HG02623 (cell line): Measurements from ENCODE around the gene FEN1.

Experiments
- ATAC-seq: cut with Tn5 transposase; IDR thresholded peaks from one replicate; pipeline ENCODE4 v1.9.1; 2021; ENCODE audit warnings: moderate library complexity; ENCODE audit not compliant: unreplicated experiment

FEN1 gene

DNA sequence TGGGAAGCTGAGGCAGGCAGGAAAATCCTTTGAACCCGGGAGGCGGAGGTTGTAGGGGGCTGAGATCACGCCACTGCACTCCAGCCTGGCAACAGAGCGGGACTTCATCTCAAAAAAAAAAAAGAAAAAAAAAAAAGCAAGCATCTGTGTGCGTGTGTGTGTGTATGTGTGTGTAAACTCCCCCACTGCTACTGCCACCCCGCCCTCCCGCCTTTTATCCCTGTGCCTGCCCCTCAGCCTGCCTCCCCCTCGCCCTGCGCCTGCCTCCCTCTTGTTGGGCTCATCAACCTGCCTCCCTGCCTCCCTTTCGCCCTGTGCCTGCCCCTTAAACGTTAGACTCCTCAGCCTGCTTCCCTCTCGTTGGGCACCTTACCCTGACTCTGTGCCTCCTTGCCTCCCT, 18.3 kb upstream of the FEN1 start:
- ATAC-seq = no peak

DNA sequence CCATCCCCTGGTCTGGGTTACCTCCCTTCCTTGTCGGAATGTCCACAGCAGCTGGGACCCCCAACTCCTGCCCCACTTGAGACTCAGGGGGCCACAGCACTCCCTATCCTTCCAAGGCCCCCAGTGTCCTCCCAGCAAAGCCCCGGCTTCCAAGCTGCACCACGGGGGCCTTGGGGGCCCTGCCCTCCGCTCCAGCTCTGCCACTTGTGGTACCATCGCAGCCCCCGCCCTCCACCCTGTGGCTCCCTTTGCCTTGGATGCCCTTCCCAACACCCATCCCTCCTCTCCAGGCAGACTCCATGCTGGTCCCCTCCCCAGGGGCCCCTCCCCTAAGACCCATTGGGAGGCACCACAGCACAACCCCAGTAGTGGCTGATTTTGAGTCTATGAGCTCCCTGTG, 17.6 kb upstream of the FEN1 start:
- no peak for ATAC-seq

DNA sequence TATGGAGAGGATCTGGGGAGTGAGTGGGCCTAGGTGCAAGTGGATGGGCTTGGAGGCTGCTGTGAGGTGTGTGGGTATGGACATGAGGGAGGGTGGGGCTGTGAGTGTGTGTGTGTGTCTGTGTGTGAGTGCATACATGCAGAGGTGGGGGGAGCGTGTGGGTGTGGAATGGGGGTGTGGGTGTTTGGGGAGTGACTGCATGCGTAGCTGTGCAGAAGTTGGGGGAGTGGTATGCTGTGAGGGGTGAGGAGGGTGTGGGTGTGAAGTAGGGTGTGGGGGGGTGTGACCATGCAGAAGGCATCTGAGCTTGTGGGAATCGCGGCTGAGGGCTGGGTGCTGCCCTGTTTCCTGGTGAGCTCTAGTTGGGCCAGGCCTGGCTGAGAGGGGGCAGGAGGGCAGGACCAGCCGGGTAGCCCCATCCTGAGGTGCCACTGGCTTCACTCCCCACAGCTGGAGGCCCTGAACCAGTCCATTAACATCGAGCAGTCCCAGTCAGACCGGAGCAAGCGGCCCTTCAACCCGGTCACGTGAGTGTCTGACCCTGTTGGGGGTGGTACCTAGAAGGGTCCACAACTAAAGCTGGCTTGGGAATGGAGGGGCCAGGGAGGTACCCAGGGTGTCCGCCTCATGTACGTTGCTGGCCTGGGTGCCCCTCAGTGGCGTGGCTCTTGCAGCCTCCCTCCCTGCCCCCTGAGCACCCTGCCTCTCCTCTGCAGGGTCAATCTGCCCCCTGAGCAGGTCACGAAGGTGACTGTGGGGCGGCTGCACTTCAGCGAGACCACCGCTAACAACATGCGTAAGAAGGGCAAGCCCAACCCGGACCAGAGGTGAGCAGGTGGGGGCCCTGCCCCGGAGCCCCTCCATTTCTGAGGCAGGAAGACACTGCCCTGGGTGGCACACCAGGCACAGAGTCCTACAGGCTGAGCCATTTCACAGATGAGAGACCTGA, 16.8 kb upstream of the FEN1 start:
- no peak for ATAC-seq

DNA sequence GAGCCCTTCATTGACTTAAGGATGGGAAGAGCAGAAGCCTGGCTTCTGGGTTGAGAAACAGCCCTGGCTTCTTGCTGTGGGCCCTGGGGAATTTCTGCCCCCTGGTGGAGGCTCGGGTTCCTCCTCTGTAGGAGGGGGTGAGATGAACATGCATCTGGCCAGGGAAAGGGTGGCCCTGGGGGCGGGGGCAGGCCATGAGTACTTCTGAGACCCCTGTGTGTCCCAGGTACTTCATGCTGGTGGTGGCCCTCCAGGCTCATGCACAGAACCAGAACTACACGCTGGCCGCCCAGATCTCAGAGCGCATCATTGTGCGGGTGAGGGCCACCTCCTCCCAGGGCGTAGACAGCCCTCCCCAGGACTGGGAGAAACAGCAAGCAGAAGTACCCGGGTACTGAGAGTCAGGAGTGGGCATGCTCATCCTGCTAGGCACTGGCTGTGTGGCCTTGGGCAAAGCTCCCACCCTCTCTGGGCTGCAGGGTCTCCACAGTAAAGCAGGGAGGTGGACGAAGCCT, 16.1 kb upstream of the FEN1 start:
- no peak for ATAC-seq

DNA sequence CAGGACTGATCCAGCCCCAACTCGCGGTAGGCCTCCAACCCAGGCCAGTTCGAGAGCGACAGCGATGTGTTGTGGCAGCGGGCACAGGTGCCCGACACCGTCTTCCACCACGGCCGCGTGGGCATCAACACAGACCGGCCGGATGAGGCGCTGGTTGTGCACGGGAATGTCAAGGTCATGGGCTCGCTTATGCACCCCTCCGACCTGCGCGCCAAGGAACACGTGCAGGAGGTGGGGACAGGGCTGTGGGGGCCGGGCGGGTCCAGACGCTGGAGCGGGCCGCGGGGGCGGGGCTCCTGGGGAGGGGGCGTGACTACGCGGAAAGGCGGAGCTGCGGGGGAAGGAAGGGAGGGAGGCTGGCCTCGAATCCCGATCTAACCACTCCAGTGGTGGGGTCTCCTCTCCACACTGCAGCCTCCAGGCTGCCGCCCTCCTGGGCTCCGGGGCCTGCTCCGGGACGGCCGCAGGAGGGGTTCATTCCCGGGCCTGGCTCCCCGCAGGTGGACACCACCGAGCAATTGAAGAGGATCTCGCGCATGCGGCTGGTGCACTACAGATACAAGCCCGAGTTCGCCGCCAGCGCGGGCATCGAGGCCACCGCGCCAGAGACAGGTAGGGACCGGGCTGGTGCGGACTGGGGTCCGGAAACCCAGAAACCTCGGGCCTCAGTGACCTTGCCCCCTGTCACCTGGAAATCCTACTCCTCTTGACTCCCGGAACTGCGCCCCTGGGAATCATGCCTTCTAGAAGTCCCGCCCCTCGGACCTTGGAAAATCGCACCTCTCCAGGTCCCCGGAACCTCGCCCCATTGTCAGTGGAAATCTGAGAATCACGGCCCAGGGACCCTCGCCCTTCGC, 15.2 kb upstream of the FEN1 start:
- ATAC-seq = no peak

DNA sequence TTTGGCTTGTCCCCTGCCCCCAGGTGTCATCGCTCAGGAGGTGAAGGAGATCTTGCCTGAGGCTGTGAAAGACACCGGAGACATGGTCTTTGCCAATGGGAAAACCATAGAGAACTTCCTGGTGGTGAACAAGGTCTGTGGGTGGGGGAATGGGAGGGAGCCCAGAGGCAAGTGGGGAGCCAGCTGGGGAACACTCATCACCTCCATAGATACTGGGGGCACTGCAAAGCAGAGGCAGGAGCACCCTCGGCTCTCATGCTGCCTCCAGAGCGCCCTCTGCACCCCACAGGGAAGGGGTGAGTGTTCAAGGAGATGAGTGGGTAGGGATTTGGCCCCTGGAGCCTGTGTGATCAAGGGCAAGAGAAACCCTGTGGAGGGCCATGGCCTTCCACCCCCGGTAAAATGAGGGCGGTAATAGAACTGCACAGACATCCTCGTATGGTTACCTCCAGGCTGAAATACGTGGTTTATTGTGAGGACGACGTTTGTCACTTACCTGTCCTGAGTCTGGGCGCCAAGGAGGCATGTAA, 14.3 kb upstream of the FEN1 start:
- no peak for ATAC-seq

DNA sequence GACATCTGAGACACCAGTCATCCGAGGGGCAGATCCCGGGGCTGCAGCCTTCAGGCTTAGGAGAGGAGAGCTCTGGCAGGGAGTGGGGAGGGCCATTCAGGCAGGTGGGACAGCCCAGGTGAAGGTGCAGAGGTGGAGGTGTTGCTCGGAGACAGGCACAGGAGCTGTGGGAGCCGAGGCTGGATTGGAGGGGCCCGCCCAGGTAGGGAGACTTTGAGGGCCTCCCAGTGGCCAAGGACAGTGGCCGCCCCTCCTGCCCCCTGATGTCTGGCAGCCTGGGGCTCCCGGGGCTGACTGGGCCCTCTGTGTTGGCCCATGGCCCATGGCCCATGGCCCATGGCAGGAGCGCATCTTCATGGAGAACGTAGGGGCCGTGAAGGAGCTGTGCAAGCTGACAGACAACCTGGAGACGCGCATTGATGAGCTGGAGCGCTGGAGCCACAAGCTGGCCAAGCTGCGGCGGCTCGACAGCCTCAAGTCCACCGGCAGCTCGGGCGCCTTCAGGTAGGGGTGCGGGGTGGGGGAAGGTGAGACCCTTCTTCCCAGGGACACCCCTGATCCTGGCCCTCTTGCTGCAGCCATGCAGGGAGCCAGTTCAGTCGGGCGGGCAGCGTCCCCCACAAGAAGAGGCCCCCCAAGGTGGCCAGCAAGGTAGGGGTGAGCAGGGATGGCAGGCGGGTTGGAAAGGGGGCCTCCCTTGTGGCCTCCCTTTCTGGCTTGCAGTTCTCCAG, 13.6 kb upstream of the FEN1 start:
- no peak for ATAC-seq

DNA sequence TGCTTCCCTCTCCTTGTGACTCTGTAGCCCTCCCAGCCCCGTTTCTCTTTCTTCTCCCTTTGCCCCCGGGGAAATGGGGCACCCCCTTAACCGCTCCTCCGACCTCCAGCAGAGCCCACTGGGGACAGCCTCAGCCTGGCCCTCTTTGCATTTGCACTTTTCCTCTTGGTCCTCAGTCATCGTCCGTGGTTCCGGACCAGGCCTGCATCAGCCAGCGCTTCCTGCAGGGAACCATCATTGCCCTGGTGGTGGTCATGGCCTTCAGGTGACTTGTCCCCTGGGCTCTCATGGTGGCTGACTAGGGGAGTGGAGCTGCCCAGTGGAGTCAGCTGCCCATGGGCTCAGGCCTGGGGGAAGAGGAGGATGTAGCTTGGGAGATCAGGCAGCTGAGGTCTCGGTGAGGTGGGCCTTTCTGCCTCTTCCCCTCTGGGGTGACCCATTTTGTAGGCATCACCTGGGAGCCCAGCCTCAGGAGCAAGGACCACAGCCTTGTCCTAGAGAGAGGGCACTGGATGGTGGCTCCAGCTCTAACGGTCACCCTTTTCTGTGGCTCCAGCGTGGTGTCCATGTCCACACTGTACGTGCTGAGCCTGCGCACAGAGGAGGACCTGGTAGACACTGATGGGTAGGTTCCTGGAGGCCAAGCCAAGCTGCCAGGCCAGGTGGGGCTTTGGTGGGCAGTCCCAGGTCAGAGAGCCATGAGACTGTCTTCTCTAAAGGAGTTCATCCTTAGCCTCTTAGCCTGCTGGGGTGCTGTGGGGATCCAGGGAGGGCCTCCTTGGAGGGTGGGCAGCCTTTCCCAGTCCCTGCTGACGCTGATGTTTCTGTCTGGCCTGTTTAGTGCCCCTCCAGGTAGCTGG, 12.8 kb upstream of the FEN1 start:
- no peak for ATAC-seq

DNA sequence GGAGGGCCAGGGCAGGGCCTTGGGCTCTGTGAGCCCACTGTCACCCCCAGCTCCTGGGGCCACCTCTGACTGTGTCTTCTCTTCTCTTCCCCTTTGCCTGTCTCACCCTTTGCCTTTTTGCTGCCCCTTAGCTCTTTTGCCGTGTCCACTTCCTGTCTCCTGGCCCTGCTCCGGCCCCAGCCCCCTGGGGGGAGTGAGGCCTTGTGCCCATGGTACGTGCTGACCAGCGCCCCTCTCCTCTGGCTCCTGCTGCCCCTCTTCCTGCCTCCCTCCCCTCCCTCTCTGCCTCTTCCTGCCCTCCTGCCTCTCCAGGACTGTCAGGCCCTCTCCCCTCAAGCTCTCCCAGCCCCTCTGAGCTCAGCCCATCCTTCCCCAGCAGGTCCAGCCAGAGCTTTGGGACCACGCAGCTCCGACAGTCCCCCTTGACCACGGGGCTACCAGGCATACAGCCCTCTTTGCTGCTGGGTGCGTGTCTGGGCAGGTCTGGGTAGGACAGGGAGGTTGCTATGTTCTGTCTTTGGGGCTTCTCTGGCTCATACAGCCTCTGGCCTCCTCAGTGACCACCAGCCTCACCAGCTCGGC, 12.0 kb upstream of the FEN1 start:
- no peak for ATAC-seq

DNA sequence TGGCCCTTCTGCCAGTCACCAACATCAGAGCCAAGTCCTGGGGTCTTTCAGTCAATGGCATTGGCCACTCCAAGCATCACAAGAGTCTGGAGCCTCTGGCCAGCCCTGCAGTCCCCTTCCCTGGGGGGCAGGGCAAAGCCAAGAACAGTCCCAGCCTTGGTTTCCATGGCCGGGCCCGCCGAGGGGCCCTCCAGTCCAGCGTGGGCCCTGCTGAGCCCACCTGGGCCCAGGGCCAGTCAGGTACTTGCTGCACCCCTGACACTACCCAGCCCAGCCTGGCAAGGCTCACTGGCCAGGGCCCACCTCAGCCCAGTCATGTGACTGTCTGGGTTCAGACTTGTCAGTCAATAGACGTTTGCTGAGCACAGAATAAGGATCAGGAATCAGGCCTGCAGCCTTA, 11.1 kb upstream of the FEN1 start:
- no peak for ATAC-seq

DNA sequence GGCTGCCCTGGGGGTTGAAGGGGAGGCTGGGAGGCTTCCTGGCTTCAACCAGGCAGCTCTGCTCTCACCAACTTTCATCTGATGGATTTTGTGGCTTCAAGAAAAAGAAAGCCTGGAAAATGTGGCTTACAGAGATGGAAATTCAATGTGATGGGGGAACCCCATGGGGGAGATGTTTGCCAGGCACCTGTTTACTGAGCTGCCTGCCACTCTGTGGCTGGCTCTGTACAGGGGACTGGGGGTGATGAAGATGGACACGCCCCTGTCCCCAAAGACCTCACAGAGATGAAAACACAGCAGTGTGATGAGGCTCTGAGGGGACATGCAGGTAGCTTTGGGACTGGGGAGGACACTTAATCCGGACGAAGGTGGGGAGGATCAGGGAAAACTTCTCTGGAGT, 10.4 kb upstream of the FEN1 start:
- no peak for ATAC-seq

DNA sequence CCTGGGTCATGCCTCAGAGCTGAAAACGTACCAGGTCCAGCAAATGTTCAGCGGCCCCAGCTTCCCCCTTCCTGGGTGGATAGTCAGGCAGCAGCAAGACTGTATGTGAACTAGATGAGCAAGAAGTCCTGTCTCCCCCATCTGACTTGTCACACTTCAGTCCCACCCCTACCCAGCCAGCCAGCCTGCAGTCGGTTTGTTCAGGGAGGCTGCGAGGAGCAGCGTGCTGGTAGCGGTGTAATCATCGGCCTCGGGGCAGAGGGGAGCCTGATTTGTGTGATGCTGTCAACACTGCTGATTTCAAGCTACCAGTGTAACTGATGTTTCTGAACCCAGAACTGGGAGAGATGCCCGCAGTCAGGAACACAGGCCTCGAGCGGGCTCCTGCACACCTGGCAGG, 9.9 kb upstream of the FEN1 start:
- no peak for ATAC-seq

DNA sequence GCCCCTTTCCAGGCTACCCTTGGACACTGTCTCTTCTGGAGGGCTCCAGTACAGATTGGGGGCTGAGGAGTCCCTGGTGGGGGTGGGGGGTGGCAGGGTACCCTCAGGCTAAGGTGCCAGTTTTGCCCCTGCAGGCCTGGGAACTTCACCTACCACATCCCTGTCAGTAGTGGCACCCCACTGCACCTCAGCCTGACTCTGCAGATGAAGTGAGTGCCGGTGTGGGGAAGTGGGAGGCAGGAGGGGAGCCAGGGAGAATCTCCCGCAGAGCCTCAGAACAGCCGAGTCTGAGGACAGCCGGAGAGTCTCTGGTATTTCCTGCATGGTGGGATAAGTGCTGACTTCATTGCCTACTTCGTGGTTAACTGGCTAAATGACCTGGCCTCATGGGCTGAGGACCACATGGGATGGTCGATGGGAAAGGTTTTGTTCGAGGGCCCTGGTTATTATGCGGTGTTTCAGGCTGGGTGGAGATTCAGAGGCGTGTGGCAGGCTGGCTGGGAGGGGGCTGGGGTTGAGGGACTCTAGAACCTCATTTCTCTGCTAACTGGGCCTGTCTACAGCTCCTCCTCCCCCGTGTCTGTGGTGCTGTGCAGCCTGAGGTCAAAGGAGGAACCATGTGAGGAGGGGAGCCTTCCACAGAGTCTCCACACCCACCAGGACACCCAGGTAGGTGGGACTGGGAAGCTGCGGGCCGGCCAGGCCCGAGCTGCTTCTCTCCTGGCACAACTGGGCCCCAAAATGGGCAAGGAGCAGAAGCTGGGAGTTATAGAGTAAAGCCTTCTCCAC, 8.8 kb upstream of the FEN1 start:
- ATAC-seq = no peak

DNA sequence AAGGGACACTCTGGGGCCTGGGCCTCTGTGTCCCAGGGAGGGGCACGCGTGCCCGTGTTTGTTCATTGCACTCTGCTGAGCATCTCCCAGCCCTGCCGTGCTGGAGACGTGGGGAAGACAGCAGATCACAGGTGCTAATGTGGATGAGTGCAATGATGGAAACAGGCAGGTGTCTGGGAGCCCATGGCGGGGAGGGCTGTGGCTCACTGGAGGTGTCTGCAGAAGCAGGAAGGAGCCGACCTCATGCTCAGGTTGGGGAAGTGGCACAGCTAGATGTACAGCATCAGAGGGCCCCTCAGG, 8.3 kb upstream of the FEN1 start:
- no peak for ATAC-seq

DNA sequence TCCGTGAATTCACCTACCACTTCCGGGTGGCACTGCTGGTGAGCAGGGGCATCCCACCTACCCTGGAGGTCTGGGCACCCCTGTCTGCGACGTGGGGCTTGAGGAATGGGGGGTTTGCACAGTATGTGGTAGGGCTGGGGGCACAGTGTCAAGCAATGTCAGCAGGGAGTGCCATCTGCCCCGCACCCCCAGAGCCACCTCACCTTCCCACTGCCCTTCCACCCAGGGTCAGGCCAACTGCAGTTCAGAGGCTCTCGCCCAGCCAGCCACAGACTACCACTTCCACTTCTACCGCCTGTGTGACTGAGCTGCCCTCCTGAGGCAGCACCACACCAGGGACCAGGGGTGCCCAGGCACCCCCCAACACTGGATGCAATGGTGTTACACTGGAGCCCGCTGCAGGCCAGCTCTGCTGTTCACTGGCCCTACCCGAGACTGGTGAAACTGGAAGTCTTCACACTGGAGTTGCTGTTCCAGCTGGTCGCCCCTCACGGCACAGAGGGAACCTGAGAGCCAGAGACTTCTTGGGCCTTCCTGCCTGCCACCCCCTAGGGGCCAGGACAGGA, 6.8 kb upstream of the FEN1 start:
- no peak for ATAC-seq

DNA sequence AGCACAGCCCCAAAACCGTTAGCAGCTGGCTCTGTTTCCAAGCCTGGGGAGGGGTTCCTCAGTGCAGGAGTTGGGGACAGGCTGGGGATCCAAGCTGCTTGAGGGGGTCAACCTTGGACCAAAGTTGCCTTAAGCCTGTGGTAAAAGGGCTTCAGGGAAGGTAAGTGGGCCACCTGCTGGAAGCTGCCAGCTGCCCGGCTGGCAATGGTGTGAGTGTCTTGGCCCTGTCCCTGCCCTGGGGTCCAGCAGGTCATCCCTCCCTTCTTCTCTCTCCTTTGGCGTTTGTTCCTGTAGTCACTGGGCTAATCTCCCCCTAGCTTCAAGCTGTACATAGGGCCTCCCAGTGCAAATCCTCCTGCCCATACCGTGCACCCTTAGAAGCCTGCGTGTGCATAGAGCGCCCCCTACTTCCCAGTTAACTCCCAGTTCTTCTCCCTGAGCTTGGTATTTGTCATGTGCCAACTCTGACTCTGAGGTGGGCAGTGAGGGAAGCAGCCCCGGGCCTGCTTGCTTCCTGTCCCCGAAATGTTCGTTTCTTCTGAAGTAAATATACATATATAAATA, 4.7 kb upstream of the FEN1 start:
- ATAC-seq = no peak

DNA sequence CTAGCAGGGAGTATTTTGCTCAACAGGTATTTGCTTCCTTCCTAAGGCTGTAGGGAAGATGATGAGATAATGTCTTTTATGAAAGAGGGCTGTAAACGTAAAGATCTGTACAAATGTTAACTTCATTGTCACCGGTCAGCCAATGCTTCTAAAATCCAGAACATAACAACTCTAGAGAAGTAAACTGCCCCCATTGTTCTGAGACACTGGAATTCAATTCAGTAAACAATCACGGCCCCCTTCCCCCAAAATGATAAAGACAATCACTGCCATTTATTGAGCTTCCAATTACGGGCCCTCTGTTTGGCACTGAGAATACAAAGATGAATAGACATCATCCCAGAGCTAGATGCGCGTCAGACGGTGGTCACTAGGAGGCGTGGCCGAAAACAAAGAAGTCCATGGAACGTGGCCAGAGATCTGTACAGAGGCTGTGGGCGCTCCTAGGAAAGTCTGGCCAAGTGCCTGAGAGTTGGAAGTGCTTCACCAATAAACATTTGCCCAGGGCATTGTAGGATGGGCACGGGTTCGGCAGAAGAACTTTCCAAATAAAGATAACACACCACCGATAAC, 888 bp upstream of the FEN1 start:
- ATAC-seq = no peak
